HEK293 (cell line): ENCODE data around the gene RANBP1.

Experiments used
- CTCF ChIP-seq: fragments of 450-650 bp; formaldehyde crosslinking; IDR thresholded peaks from 2 replicates; pipeline ENCODE4 v1.5.1; 2016; ENCODE audit warnings: missing biosample characterization, missing genetic modification characterization
- ZNF274 ChIP-seq, 2 experiments: fragments of 200-500 bp in 1 of 2; fragments of 450-650 bp in 1 of 2; sonication (Bioruptor generic) in 1 of 2; formaldehyde crosslinking in 1 of 2; IDR thresholded peaks; 2 replicates each; pipeline versions ENCODE4 v1.5.1 to v1.6.1; 2014 to 2016; ENCODE audit warnings: borderline replicate concordance in 1 of 2, inconsistent platforms in 1 of 2, low read length in 1 of 2, missing biosample characterization in 1 of 2, missing genetic modification characterization in 1 of 2

GRCh38 chr22:20166703-20167102, 50.8 kb downstream of the RANBP1 start:
- TF ChIP-seq ZNF274 (IDR thresholded peaks at IDR 0.05; ENCODE audit: low read length), result no peak
- TF ChIP-seq ZNF274 (tag by site-specific recombination; IDR thresholded peaks at IDR 0.05; ENCODE audit: borderline replicate concordance), result no peak
- no peak for TF ChIP-seq CTCF (tag by site-specific recombination)
